ENCODE measurements around the gene BIVM.

The BIVM gene

DNA sequence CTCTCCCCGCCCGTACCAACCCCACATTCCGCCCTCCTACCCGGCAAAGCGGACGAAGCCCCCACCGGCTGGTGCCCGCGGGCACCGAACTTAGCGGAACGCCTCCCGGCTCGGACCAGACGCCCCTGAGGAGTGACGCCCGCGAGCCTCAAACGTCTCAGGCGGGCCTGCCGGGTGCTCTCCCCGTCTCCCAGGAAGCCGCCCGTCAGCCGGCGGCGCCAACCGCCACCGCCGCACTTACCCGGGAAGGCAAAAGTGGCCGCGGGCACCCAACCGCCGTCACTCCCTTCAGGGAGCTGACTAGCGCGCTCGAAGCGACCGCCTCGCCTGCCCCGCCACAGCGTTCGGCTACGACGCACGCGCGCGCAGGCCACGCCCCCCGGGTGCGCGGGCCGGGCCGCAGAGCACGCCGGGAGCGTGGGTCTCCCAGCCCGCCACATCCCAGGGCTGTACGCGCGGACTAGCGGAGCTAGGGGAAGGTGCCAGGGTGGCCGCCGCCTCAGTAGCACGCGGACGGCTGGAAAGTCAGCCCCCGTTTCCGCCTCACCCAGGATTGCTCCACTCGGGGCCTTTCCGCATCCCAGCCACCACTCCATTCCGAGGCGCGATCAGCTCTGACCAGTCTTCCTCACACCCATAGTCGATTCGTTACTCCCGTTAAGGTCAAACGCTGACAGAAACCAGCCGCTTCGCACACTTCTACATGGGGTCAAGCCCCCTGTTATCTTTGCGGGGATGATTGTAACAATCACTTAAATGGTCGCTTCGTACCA lies 25.3 kb upstream of the BIVM start, which contains the start of gene TEX30:
TEX30 (minus strand) TSS at position 346 of the 773 bp plus-strand sequence. CDS start 3,760 bp downstream, outside the sequence.
- H4K20me1 ChIP-seq (ENCODE audit: insufficient read depth, low read length) = no peaks in the 10 kb centered on the region; the same call in 1 of the 2 replicates
- DNase-seq (peak; percentile 89), ATAC-seq (ENCODE audit: insufficient read depth, low read depth) (peak; percentile 91)
- peak within 1 kb of the TSS; percentile 95 to 97 for H3K4me3 ChIP-seq (ENCODE audit: low read depth in 1 of 2, low read length in 2 of 2)
- peak within 1 kb of the TSS; percentile 97 for H3K9ac ChIP-seq (ENCODE audit: low read depth, low read length)
- H3K4me2 ChIP-seq (ENCODE audit: insufficient read depth, low read length) = peak within 1 kb of the TSS; percentile 84
- no peaks in the 10 kb centered on the region for H3K27me3 ChIP-seq (ENCODE audit: insufficient read depth, low read length, poor library complexity)
- no peaks in the 10 kb centered on the region for H3K9me3 ChIP-seq (ENCODE audit: insufficient read depth, low read length, severe bottlenecking)
- TF ChIP-seq, protein P1, sequence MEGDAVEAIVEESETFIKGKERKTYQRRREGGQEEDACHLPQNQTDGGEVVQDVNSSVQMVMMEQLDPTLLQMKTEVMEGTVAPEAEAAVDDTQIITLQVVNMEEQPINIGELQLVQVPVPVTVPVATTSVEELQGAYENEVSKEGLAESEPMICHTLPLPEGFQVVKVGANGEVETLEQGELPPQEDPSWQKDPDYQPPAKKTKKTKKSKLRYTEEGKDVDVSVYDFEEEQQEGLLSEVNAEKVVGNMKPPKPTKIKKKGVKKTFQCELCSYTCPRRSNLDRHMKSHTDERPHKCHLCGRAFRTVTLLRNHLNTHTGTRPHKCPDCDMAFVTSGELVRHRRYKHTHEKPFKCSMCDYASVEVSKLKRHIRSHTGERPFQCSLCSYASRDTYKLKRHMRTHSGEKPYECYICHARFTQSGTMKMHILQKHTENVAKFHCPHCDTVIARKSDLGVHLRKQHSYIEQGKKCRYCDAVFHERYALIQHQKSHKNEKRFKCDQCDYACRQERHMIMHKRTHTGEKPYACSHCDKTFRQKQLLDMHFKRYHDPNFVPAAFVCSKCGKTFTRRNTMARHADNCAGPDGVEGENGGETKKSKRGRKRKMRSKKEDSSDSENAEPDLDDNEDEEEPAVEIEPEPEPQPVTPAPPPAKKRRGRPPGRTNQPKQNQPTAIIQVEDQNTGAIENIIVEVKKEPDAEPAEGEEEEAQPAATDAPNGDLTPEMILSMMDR (IDR thresholded peaks at IDR 0.05; ENCODE audit: borderline replicate concordance, extremely low read depth, low read length, poor library complexity, severe bottlenecking) = peak; percentile 15
- TF ChIP-seq EZH2 (IDR thresholded peaks at IDR 0.05; ENCODE audit: borderline replicate concordance, low read depth, low read length, severe bottlenecking) = no peak
- peak within 1 kb of the TSS; percentile 95 for H2AFZ ChIP-seq (ENCODE audit: low read depth, low read length)
- peak within 1 kb of the TSS; percentile 95 for H3K27ac ChIP-seq (ENCODE audit: low read length)
- 0 out of 2 replicates have a peak, but pooled peaks cover 10% of the 10 kb centered on the region for H3K36me3 ChIP-seq (ENCODE audit: insufficient read depth, low read length)
- H3K79me2 ChIP-seq (ENCODE audit: insufficient read depth, low read length) = peaks cover 41% of the 10 kb centered on the region
- peaks cover 55% of the 10 kb centered on the region for H3K4me1 ChIP-seq (ENCODE audit: insufficient read depth, low read length)

- Histone ChIP-seq H3K27ac (ENCODE audit: low read length) (peak overlapping the region; percentile 95), H3K79me2 (ENCODE audit: insufficient read depth, low read length) (peaks cover 41% of the 10 kb centered on the region), H3K27me3 (ENCODE audit: insufficient read depth, low read length, poor library complexity) (no peaks in the 10 kb centered on the region), H3K9ac (ENCODE audit: low read depth, low read length) (peak overlapping the region; percentile 97), H4K20me1 (ENCODE audit: insufficient read depth, low read length) (no peaks in the 10 kb centered on the region; the same call in 1 of the 2 replicates), H3K4me2 (ENCODE audit: insufficient read depth, low read length) (peak overlapping the region; percentile 84), H3K4me1 (ENCODE audit: insufficient read depth, low read length) (peaks cover 58% of the 10 kb centered on the region), H3K36me3 (ENCODE audit: insufficient read depth, low read length) (0 out of 2 replicates have a peak, but pooled peaks cover 10% of the 10 kb centered on the region), H3K4me3 (ENCODE audit: low read depth in 1 of 2, low read length in 2 of 2) (peak overlapping the region; percentile 95 to 97; a peak in 3 of 4 replicates), H3K9me3 (ENCODE audit: insufficient read depth, low read length, severe bottlenecking) (no peaks in the 10 kb centered on the region), H2AFZ (ENCODE audit: low read depth, low read length) (peak overlapping the region; percentile 82)
- TF ChIP-seq, protein P1 (IDR thresholded peaks at IDR 0.05; ENCODE audit: borderline replicate concordance, extremely low read depth, low read length, poor library complexity, severe bottlenecking) = no peak
- no peak for TF ChIP-seq EZH2 (IDR thresholded peaks at IDR 0.05; ENCODE audit: borderline replicate concordance, low read depth, low read length, severe bottlenecking)
- peak; percentile 8 for ATAC-seq (ENCODE audit: insufficient read depth, low read depth)
- no peak for DNase-seq
Measured at GRCh38 chr13:102774214-102774568, 24.7 kb upstream of the BIVM start.

- peaks cover 35% of the 10 kb centered on the region for H3K79me2 ChIP-seq (ENCODE audit: insufficient read depth, low read length)
- 0 out of 2 replicates have a peak, but pooled peaks cover 10% of the 10 kb centered on the region for H3K36me3 ChIP-seq (ENCODE audit: insufficient read depth, low read length)
- H3K27me3 ChIP-seq (ENCODE audit: insufficient read depth, low read length, poor library complexity) = no peaks in the 10 kb centered on the region
- H4K20me1 ChIP-seq (ENCODE audit: insufficient read depth, low read length) = no peaks in the 10 kb centered on the region; the same call in 1 of the 2 replicates
- H3K27ac ChIP-seq (ENCODE audit: low read length) = peak overlapping the region; percentile 95
- H3K4me3 ChIP-seq (ENCODE audit: low read depth in 1 of 2, low read length in 2 of 2) = 0 out of 4 replicates have a peak overlapping the region, but pooled peaks of 1 of the 2 experiments have one; percentile 97
- peak overlapping the region; percentile 84 for H3K4me2 ChIP-seq (ENCODE audit: insufficient read depth, low read length)
- peak overlapping the region; percentile 97 for H3K9ac ChIP-seq (ENCODE audit: low read depth, low read length)
- no peak for ATAC-seq (ENCODE audit: insufficient read depth, low read depth)
- H3K9me3 ChIP-seq (ENCODE audit: insufficient read depth, low read length, severe bottlenecking) = no peaks in the 10 kb centered on the region
- peak overlapping the region; percentile 82 for H2AFZ ChIP-seq (ENCODE audit: low read depth, low read length)
- peak; percentile 19 for DNase-seq
- H3K4me1 ChIP-seq (ENCODE audit: insufficient read depth, low read length) = peaks cover 62% of the 10 kb centered on the region
- TF ChIP-seq, protein P1 (IDR thresholded peaks at IDR 0.05; ENCODE audit: borderline replicate concordance, extremely low read depth, low read length, poor library complexity, severe bottlenecking) = no peak
Measured at GRCh38 chr13:102774591-102775520, 24.1 kb upstream of the BIVM start.

Data from DND-41 (cell line).